ENCODE results near the gene LRRFIP2. TPM values are rescaled to one million over a fixed set of nuclear protein-coding genes. Genes with fewer than 3 reads are reported as not detected.

Gene LRRFIP2
- total and polyA plus RNA-seq, 2 experiments from 2014 or later = 29.0 to 48.8 TPM

- Histone ChIP-seq H3K27ac (no peak overlapping the region), H3K9me2 (replicated peaks; ENCODE audit: insufficient read depth) (no peaks in the 10 kb centered on the region), H3K4me1 (ENCODE audit: insufficient read depth) (peaks cover 3% of the 10 kb centered on the region), H3K36me3 (replicated peaks; ENCODE audit: insufficient read depth, low read depth) (no peaks in the 10 kb centered on the region), H3K9me3 (ENCODE audit: low read depth) (no peaks in the 10 kb centered on the region), H3K79me2 (no peaks in the 10 kb centered on the region), H3K4me2 (no peak overlapping the region), H3K4me3 (no peak overlapping the region), H2AFZ (no peak overlapping the region), H3K27me3 (no peaks in the 10 kb centered on the region), H4K20me1 (ENCODE audit: insufficient read depth, poor library complexity, severe bottlenecking) (no peaks in the 10 kb centered on the region)
- TF ChIP-seq EZH2phosphoT487 (IDR thresholded peaks at IDR 0.05; ENCODE audit: low read depth, severe bottlenecking, unreplicated experiment) = no peak
- WGBS (ENCODE audit: low lambda C conversion rate, missing lambda C conversion rate) = 77% methylated on average over 2 of the region's 2 CpGs
- DNase-seq (ENCODE audit: low spot score) = no peak
These were observed 71.1 kb downstream of the LRRFIP2 start for GRCh38 chr3:37103103-37103808.

GRCh38 chr3:37100411-37100810 is 74.0 kb downstream of the LRRFIP2 start:
- WGBS (ENCODE audit: low lambda C conversion rate, missing lambda C conversion rate) = 67% methylated on average over 1 of the region's 1 CpG
- no peaks in the 10 kb centered on the region for H4K20me1 ChIP-seq (ENCODE audit: insufficient read depth, poor library complexity, severe bottlenecking)
- no peaks in the 10 kb centered on the region for H3K79me2 ChIP-seq

GRCh38 chr3:37099469-37099868 is 74.9 kb downstream of the LRRFIP2 start:
- H3K9me2 ChIP-seq (replicated peaks; ENCODE audit: insufficient read depth) = no peaks in the 10 kb centered on the region
- DNase-seq (ENCODE audit: low spot score) = no peak
- no peaks in the 10 kb centered on the region for H3K27me3 ChIP-seq
- no peaks in the 10 kb centered on the region for H3K36me3 ChIP-seq (replicated peaks; ENCODE audit: insufficient read depth, low read depth)
- peaks cover 12% of the 10 kb centered on the region for H3K4me1 ChIP-seq (ENCODE audit: insufficient read depth)
- H2AFZ ChIP-seq = no peak overlapping the region
- H3K4me2 ChIP-seq = no peak overlapping the region
- TF ChIP-seq EZH2 (IDR thresholded peaks at IDR 0.05; ENCODE audit: borderline replicate concordance) = no peak
- no peak for TF ChIP-seq CTCF (IDR thresholded peaks at IDR 0.05; ENCODE audit: poor library complexity)
- no peak for TF ChIP-seq EZH2phosphoT487 (IDR thresholded peaks at IDR 0.05; ENCODE audit: low read depth, severe bottlenecking, unreplicated experiment)
- no peaks in the 10 kb centered on the region for H3K9me3 ChIP-seq (ENCODE audit: low read depth)
- no peaks in the 10 kb centered on the region for H4K20me1 ChIP-seq (ENCODE audit: insufficient read depth, poor library complexity, severe bottlenecking)
- no peaks in the 10 kb centered on the region for H3K79me2 ChIP-seq
- no peak overlapping the region for H3K27ac ChIP-seq
- no peak overlapping the region for H3K4me3 ChIP-seq

More at GRCh38 chr3:37100411-37100810, 74.0 kb downstream of the LRRFIP2 start:
- H2AFZ ChIP-seq = no peak overlapping the region
- no peak for DNase-seq (ENCODE audit: low spot score)
- H3K36me3 ChIP-seq (replicated peaks; ENCODE audit: insufficient read depth, low read depth) = no peaks in the 10 kb centered on the region
- no peaks in the 10 kb centered on the region for H3K27me3 ChIP-seq
- H3K4me2 ChIP-seq = no peak overlapping the region
- peaks cover 12% of the 10 kb centered on the region for H3K4me1 ChIP-seq (ENCODE audit: insufficient read depth)
- H3K9me3 ChIP-seq (ENCODE audit: low read depth) = no peaks in the 10 kb centered on the region
- H3K4me3 ChIP-seq = no peak overlapping the region
- H3K9me2 ChIP-seq (replicated peaks; ENCODE audit: insufficient read depth) = no peaks in the 10 kb centered on the region
- H3K27ac ChIP-seq = no peak overlapping the region
- no peak for TF ChIP-seq EZH2 (IDR thresholded peaks at IDR 0.05; ENCODE audit: borderline replicate concordance)
- TF ChIP-seq EZH2phosphoT487 (IDR thresholded peaks at IDR 0.05; ENCODE audit: low read depth, severe bottlenecking, unreplicated experiment) = no peak
- TF ChIP-seq CTCF (IDR thresholded peaks at IDR 0.05; ENCODE audit: poor library complexity) = no peak

GRCh38 chr3:37098884-37099283 is 75.5 kb downstream of the LRRFIP2 start:
- DNase-seq (ENCODE audit: low spot score) = no peak
- H3K27ac ChIP-seq = no peak overlapping the region
- H3K9me3 ChIP-seq (ENCODE audit: low read depth) = no peaks in the 10 kb centered on the region
- no peaks in the 10 kb centered on the region for H3K36me3 ChIP-seq (replicated peaks; ENCODE audit: insufficient read depth, low read depth)
- H3K4me3 ChIP-seq = no peak overlapping the region
- no peaks in the 10 kb centered on the region for H4K20me1 ChIP-seq (ENCODE audit: insufficient read depth, poor library complexity, severe bottlenecking)
- no peak for TF ChIP-seq EZH2 (IDR thresholded peaks at IDR 0.05; ENCODE audit: borderline replicate concordance)
- TF ChIP-seq EZH2phosphoT487 (IDR thresholded peaks at IDR 0.05; ENCODE audit: low read depth, severe bottlenecking, unreplicated experiment) = no peak
- no peak for TF ChIP-seq CTCF (IDR thresholded peaks at IDR 0.05; ENCODE audit: poor library complexity)
- H2AFZ ChIP-seq = no peak overlapping the region
- H3K4me2 ChIP-seq = no peak overlapping the region
- WGBS (ENCODE audit: low lambda C conversion rate, missing lambda C conversion rate) = 96% methylated on average over 2 of the region's 2 CpGs
- H3K27me3 ChIP-seq = no peaks in the 10 kb centered on the region
- no peaks in the 10 kb centered on the region for H3K79me2 ChIP-seq
- no peaks in the 10 kb centered on the region for H3K9me2 ChIP-seq (replicated peaks; ENCODE audit: insufficient read depth)
- H3K4me1 ChIP-seq (ENCODE audit: insufficient read depth) = peaks cover 12% of the 10 kb centered on the region
